Esophagus muscularis mucosa (tissue), 4 donors: ENCODE measurements around the gene KRTAP4-5. TPM values are rescaled to one million over a fixed set of nuclear protein-coding genes. Genes with fewer than 3 reads are reported as not detected.

ENCODE experiments used
- DNase-seq: peaks from one replicate; pipeline ENCODE4 v3.0.0-alpha.2; 2017; ENCODE audit errors: extremely low spot score
- H3K27ac ChIP-seq, 4 donors: fragments of 200-600 bp; sonication (generic); replicated peaks in 1 of 4; 1 replicate in 3 of 4; 2 replicates in 1 of 4; pipeline ENCODE4 v1.5.1; 2016 to 2019; ENCODE audit warnings: mild to moderate bottlenecking in 1 of 4
- H3K27me3 ChIP-seq, 4 donors: fragments of 200-600 bp; sonication (generic); one replicate each; pipeline versions ENCODE4 v1.5.1 to v1.6.0; 2016 to 2019
- H3K36me3 ChIP-seq, 4 donors: fragments of 200-600 bp; sonication (generic); one replicate each; pipeline ENCODE4 v1.5.1; 2016 to 2019
- H3K4me1 ChIP-seq, 4 donors: fragments of 200-600 bp; sonication (generic); one replicate each; pipeline ENCODE4 v1.5.1; 2016 to 2019
- H3K4me3 ChIP-seq, 4 donors: fragments of 200-600 bp; sonication (generic); 1 replicate in 2 of 4; 2 replicates in 2 of 4; pipeline ENCODE4 v1.5.1; 2016 to 2019; ENCODE audit warnings: mild to moderate bottlenecking in 4 of 4, moderate library complexity in 1 of 4
- H3K9me3 ChIP-seq, 4 donors: fragments of 200-600 bp; sonication (generic); 1 replicate in 3 of 4; 2 replicates in 1 of 4; pipeline ENCODE4 v1.5.1; 2016 to 2019
- CTCF ChIP-seq, 3 experiments: fragments of 200-600 bp in 2 of 3; fragments of 450-650 bp in 1 of 3; sonication (generic) in 2 of 3; IDR thresholded peaks; one replicate each; pipeline ENCODE4 v1.5.1; 2017 to 2019; ENCODE audit warnings: antibody characterized with exemption in 3 of 3, mild to moderate bottlenecking in 2 of 3, moderate library complexity in 1 of 3
- EP300 ChIP-seq: sonication (generic); formaldehyde crosslinking; IDR thresholded peaks from one replicate; pipeline ENCODE4 v1.6.1; 2017; ENCODE audit warnings: antibody characterized with exemption
- POLR2A ChIP-seq: fragments of 450-650 bp; IDR thresholded peaks from one replicate; pipeline ENCODE4 v1.6.1; 2017; ENCODE audit warnings: antibody characterized with exemption, moderate library complexity, mild to moderate bottlenecking, low read depth
- POLR2AphosphoS5 ChIP-seq, 2 donors: sonication (generic); formaldehyde crosslinking; IDR thresholded peaks; one replicate each; pipeline ENCODE4 v1.6.1; 2017; ENCODE audit warnings: antibody characterized with exemption in 2 of 2
- WGBS: methylation state at CpG from one replicate; pipeline ENCODE4 v1.1.5; 2018; 5-methylcytosine and 5-hydroxymethylcytosine counted together
- intact Hi-C: fragments of 100-400 bp; cut with DNase I; formaldehyde crosslinking; loops from one replicate; pipeline ENCODE4 v1.15.1; 2023
- total RNA-seq, 4 donors: library from RNA; depleted of rRNA; stranded (reverse); fragments of >200 nt; gene quantifications; one replicate each; pipeline versions ENCODE4 v1.1.0 to v1.2.1, GENCODE V29; 2016

KRTAP4-5 gene
- total RNA-seq, 4 donors from 2014 or later = not detected

GRCh38 chr17:41176744-41177387, 27.2 kb upstream of the KRTAP4-5 start:
- TF ChIP-seq POLR2AphosphoS5 (IDR thresholded peaks at IDR 0.05) = no peak
- Histone ChIP-seq H3K4me1 (no peaks in the 10 kb centered on the region), H3K27ac (no peak overlapping the region), H3K9me3 (no peaks in the 10 kb centered on the region), H3K4me3 (no peak overlapping the region), H3K36me3 (no peaks in the 10 kb centered on the region), H3K27me3 (peaks cover 0 to 6% (median 2%) of the 10 kb centered on the region in 4 donors)
- intact Hi-C loops = no loop called here
- DNase-seq = no peak
- WGBS = 86% methylated on average over 3 of the region's 3 CpGs

- H3K36me3 ChIP-seq = no peaks in the 10 kb centered on the region
- DNase-seq = no peak
- peaks cover 0 to 6% (median 2%) of the 10 kb centered on the region in 4 donors for H3K27me3 ChIP-seq
- intact Hi-C loops = no loop called here
- WGBS = 79% methylated on average over 2 of the region's 2 CpGs
- no peak overlapping the region for H3K4me3 ChIP-seq
- H3K27ac ChIP-seq = no peak overlapping the region
- H3K4me1 ChIP-seq = no peaks in the 10 kb centered on the region
- H3K9me3 ChIP-seq = no peaks in the 10 kb centered on the region
- TF ChIP-seq CTCF (IDR thresholded peaks at IDR 0.05) = no peak
- no peak for TF ChIP-seq POLR2A
These were observed 22.3 kb upstream of the KRTAP4-5 start for GRCh38 chr17:41171886-41172285.

- H3K27ac ChIP-seq = no peak within 1 kb of the TSS
- DNase-seq = no peak
- intact Hi-C loops = no loop called here
These were observed 18.5 kb upstream of the KRTAP4-5 start, which contains the start of gene KRTAP4-3 for GRCh38 chr17:41168121-41168520. KRTAP4-3 (minus strand) TSS chr17:41168221; CDS start chr17:41168172, 49 bp downstream.

GRCh38 chr17:41167561-41167960, 17.9 kb upstream of the KRTAP4-5 start:
- Histone ChIP-seq H3K4me3 (no peak overlapping the region), H3K27me3 (peaks cover 0 to 9% (median 0%) of the 10 kb centered on the region in 4 donors), H3K4me1 (no peaks in the 10 kb centered on the region), H3K27ac (no peak overlapping the region), H3K9me3 (no peaks in the 10 kb centered on the region), H3K36me3 (no peaks in the 10 kb centered on the region)
- TF ChIP-seq CTCF (IDR thresholded peaks at IDR 0.05) (no peak), POLR2A (no peak), POLR2AphosphoS5 (IDR thresholded peaks at IDR 0.05) (no peak), EP300 (no peak)
- WGBS = 85% methylated on average over 6 of the region's 7 CpGs
- DNase-seq = no peak
- intact Hi-C loops = no loop called here

More at GRCh38 chr17:41168121-41168520, 18.5 kb upstream of the KRTAP4-5 start, which contains the start of gene KRTAP4-3:
- TF ChIP-seq EP300 = no peak
- no peak for TF ChIP-seq POLR2AphosphoS5 (IDR thresholded peaks at IDR 0.05)
- no peak for TF ChIP-seq POLR2A
- TF ChIP-seq CTCF (IDR thresholded peaks at IDR 0.05) = no peak
- Histone ChIP-seq H3K27me3 (peaks cover 0 to 6% (median 0%) of the 10 kb centered on the region in 4 donors), H3K9me3 (no peaks in the 10 kb centered on the region), H3K4me3 (no peak within 1 kb of the TSS), H3K36me3 (no peaks in the 10 kb centered on the region), H3K4me1 (no peaks in the 10 kb centered on the region)
- 100% methylated on average over 1 of the region's 1 CpG for WGBS

- no peak for DNase-seq
- Histone ChIP-seq H3K9me3 (no peaks in the 10 kb centered on the region), H3K27ac (no peak overlapping the region), H3K4me1 (no peaks in the 10 kb centered on the region), H3K27me3 (peaks cover 0 to 26% (median 2%) of the 10 kb centered on the region in 4 donors), H3K4me3 (no peak overlapping the region), H3K36me3 (no peaks in the 10 kb centered on the region)
- intact Hi-C loops = no loop called here
- no peak for TF ChIP-seq EP300
- no peak for TF ChIP-seq POLR2AphosphoS5 (IDR thresholded peaks at IDR 0.05)
- TF ChIP-seq POLR2A = no peak
- no peak for TF ChIP-seq CTCF (IDR thresholded peaks at IDR 0.05)
- 68% methylated on average over 7 of the region's 7 CpGs for WGBS
These were observed 14.2 kb upstream of the KRTAP4-5 start for GRCh38 chr17:41163828-41164227.
